Melanocyte of skin (primary cell): ENCODE measurements around the gene FXYD7. TPM values are rescaled to one million over a fixed set of nuclear protein-coding genes. Genes with fewer than 3 reads are reported as not detected.

Experiments used
- small RNA-seq, 2 donors: library from RNA; depleted of rRNA; stranded (forward); fragments of <200 nt; gene quantifications; one replicate each; pipeline ENCODE3, GENCODE V24; 2012
- total RNA-seq, 2 donors: library from RNA; depleted of rRNA; stranded (reverse); fragments of >200 nt; gene quantifications; 2 replicates each; pipeline ENCODE4 v1.2.3, GENCODE V29; 2012

FXYD7 gene
- not detected for total RNA-seq

GRCh38 chr19:35143231-35143715 lies at the start of gene FXYD7:
FXYD7 (plus strand) TSS chr19:35143255; CDS start chr19:35143334, 79 bp downstream.

GRCh38 chr19:35115177-35115951 lies 27.7 kb upstream of the FXYD7 start, which contains the start of gene FXYD3:
FXYD3 (plus strand) TSS chr19:35115823; CDS start chr19:35119377, 3,554 bp downstream.

DNA sequence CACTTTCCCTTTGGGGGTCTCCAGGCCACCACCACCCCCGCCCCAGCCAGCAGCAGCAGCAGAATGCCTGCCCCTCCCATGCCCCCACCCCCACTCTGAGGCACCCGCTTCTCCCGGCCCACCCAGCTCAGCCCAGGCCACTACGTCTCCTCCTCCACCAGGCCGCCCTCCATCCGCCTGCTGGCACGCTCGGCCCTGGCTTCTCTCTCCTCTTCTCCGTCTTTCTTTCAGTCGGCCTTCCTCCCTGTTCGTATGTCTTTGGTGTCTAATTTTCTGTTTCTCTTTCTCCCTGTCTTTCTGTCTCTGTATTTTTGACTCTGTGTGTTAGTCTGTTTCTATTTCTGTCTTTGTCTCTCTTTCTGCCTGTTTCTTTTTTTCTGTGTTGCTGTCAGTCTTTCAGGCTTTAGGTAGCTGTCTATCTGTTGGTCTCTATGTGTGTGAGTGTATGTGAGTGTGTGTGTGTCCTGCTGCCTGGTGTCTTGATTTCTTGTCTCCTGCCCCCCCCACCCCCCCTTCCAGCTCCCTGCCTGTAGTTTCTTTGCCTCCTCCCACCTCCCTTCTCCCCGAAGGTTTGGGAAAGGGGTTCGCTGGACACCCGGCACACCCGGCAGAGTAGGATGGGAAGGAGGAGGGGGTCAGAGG lies 8.3 kb upstream of the FXYD7 start, which contains the start of gene LGI4:
Gene LGI4 (minus strand): TSS at position 459 of the 642 bp plus-strand sequence. CDS start 379 bp downstream, at position 80.

DNA sequence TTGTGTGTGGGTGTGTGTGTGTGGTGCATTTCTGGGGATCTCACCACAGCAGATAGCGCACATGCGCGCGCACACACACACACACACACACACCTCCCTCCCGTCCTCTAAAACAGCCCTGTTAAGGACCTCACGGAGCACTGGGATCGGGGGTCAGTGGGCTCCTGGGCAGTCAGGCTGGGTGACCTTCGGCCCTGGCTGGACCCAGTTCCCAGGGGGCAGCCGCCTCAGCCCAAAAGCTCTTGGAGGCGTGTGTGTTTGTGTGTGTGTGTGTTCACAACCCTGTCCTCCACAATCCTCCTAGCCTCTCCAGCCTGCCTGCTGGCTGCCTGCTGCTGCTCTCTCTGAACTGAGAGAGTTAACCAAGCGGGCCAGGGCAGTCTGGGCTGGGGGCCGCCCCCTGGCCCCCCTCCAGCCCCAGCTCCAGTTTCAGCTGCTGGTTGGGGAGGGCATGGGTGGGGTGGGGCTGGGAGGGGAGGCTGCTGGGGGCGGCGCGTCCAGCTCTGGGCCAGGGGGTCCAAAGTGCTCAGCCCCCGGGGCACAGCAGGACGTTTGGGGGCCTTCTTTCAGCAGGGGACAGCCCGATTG lies 4.7 kb upstream of the FXYD7 start, which contains the start of gene FXYD1:
Gene FXYD1 (plus strand): TSS at position 520 of the 588 bp plus-strand sequence. CDS start 1,256 bp downstream, outside the sequence.

GRCh38 chr19:35154525-35155406 lies 11.7 kb downstream of the FXYD7 start, which contains the start of gene FXYD5:
FXYD5 (plus strand) TSS chr19:35154735; CDS start chr19:35155551, 816 bp downstream.

Small RNA genes within 50 kb of the gene (small RNA-seq; reads per million reads assigned to genes)
- gene AC020907.2: 0 reads per million in 2 donors

Other genes with a start within 250 kb of the FXYD7 start
- gene ZNF30, start 216.4 kb upstream of the FXYD7 start, total RNA-seq: 1 to 10 TPM; 2.1 to 3.0 TPM
- gene ZNF792, start 179.0 kb upstream of the FXYD7 start, total RNA-seq: 1 to 10 TPM; 4.8 to 6.3 TPM
- gene GRAMD1A, start 142.9 kb upstream of the FXYD7 start, total RNA-seq: 10 to 100 TPM; 23.1 to 27.6 TPM
- gene SCN1B, start 112.8 kb upstream of the FXYD7 start, total RNA-seq: 1 to 10 TPM; 2.3 to 4.5 TPM
- under 1 TPM; 0.33 to 0.34 TPM for gene HPN, start 101.5 kb upstream of the FXYD7 start, total RNA-seq
- gene FXYD3, start 27.4 kb upstream of the FXYD7 start, total RNA-seq: 1 to 10 TPM; 1.0 to 4.0 TPM
- gene LGI4, start 8.2 kb upstream of the FXYD7 start, total RNA-seq: 1 to 10 TPM in 1 of 2 donors, under 1 TPM in 1; 0.33 to 1.4 TPM
- gene FXYD1, start 4.4 kb upstream of the FXYD7 start, total RNA-seq: not detected
- gene FXYD5, start 11.5 kb downstream of the FXYD7 start, total RNA-seq: 10 to 100 TPM; 11.7 to 20.6 TPM
- not detected for gene FAM187B, start 85.5 kb downstream of the FXYD7 start, total RNA-seq
- gene LSR, start 105.7 kb downstream of the FXYD7 start, total RNA-seq: under 1 TPM; 0.34 to 0.67 TPM
- gene USF2, start 125.7 kb downstream of the FXYD7 start, total RNA-seq: 10 to 100 TPM; 69.9 to 82.6 TPM
- under 1 TPM; under 0.01 TPM for gene HAMP, start 139.3 kb downstream of the FXYD7 start, total RNA-seq
- gene MAG, start 148.9 kb downstream of the FXYD7 start, total RNA-seq: not detected
- gene CD22, start 185.9 kb downstream of the FXYD7 start, total RNA-seq: under 1 TPM in 1 of 2 donors, not detected in 1; 0.33 TPM
- gene FFAR1, start 204.6 kb downstream of the FXYD7 start, total RNA-seq: not detected
- not detected for gene FFAR3, start 215.2 kb downstream of the FXYD7 start, total RNA-seq
- not detected for gene GPR42, start 227.8 kb downstream of the FXYD7 start, total RNA-seq